Measurements from ENCODE around the gene SLC2A9. TPM values are rescaled to one million over a fixed set of nuclear protein-coding genes. Genes with fewer than 3 reads are reported as not detected.

Gene SLC2A9
- total RNA-seq, 2 experiments from 2014 or later, result 0.39 to 0.76 TPM

- Mint-ChIP-seq H3K4me1 (no peaks in the 10 kb centered on the region), H3K27me3 (peaks cover 2% of the 10 kb centered on the region), H3K9me3 (ENCODE audit: low read depth) (no peaks in the 10 kb centered on the region), H3K4me3 (no peak overlapping the region), H3K27ac (no peak overlapping the region), H3K36me3 (ENCODE audit: low read depth) (no peaks in the 10 kb centered on the region)
- ChIA-PET POLR2A (no interaction called here), CTCF (interaction anchor here (0.6 to 1.1 kb wide), 3 partner anchors 322 to 495 kb away, joined by 3 to 4 read pairs (median 3); no protein-coding TSS in a partner anchor)
- intact Hi-C loops (cut with DNase I, micrococcal nuclease), result no loop called here
- ATAC-seq (no peak), DNase-seq (no peak)
Observed at GRCh38 chr4:10025230-10025806, 4.0 kb upstream of the SLC2A9 start.

GRCh38 chr4:10024303-10024702 is 3.0 kb upstream of the SLC2A9 start:
- POLR2A ChIA-PET, result no interaction called here
- Mint-ChIP-seq H3K9me3 (ENCODE audit: low read depth) (no peaks in the 10 kb centered on the region), H3K27me3 (peaks cover 2% of the 10 kb centered on the region), H3K27ac (no peak overlapping the region), H3K36me3 (ENCODE audit: low read depth) (no peaks in the 10 kb centered on the region), H3K4me3 (no peak overlapping the region), H3K4me1 (peaks cover 2% of the 10 kb centered on the region)
- intact Hi-C loops (cut with DNase I, micrococcal nuclease), result no loop called here
- CTCF ChIA-PET, result interaction anchor here (1.6 kb wide), 1 partner anchor 14 kb away, joined by 5 read pairs; no protein-coding TSS in a partner anchor
- DNase-seq, result no peak
- ATAC-seq, result no peak

- H3K27ac Mint-ChIP-seq, result no peak overlapping the region
- ChIA-PET CTCF (interaction anchor here (1.6 kb wide), 1 partner anchor 14 kb away, joined by 5 read pairs; no protein-coding TSS in a partner anchor), POLR2A (no interaction called here)
- intact Hi-C loops (cut with DNase I, micrococcal nuclease), result no loop called here
- peaks cover 2% of the 10 kb centered on the region for H3K27me3 Mint-ChIP-seq
- no peaks in the 10 kb centered on the region for H3K9me3 Mint-ChIP-seq (ENCODE audit: low read depth)
- ATAC-seq (no peak), DNase-seq (no peak)
- H3K4me1 Mint-ChIP-seq, result peaks cover 6% of the 10 kb centered on the region
- no peak overlapping the region for H3K4me3 Mint-ChIP-seq
- no peaks in the 10 kb centered on the region for H3K36me3 Mint-ChIP-seq (ENCODE audit: low read depth)
Observed at GRCh38 chr4:10023806-10024205, 2.5 kb upstream of the SLC2A9 start.

GRCh38 chr4:10023050-10023419 is 1.7 kb upstream of the SLC2A9 start:
- no peaks in the 10 kb centered on the region for H3K9me3 Mint-ChIP-seq (ENCODE audit: low read depth)
- CTCF ChIA-PET, result interaction anchor here (1.6 kb wide), 1 partner anchor 13 kb away, joined by 5 read pairs; no protein-coding TSS in a partner anchor
- ATAC-seq (no peak), DNase-seq (no peak)
- H3K4me1 Mint-ChIP-seq, result peaks cover 6% of the 10 kb centered on the region
- no peaks in the 10 kb centered on the region for H3K36me3 Mint-ChIP-seq (ENCODE audit: low read depth)
- intact Hi-C loops (cut with DNase I, micrococcal nuclease), result no loop called here
- peaks cover 2% of the 10 kb centered on the region for H3K27me3 Mint-ChIP-seq
- H3K27ac Mint-ChIP-seq, result no peak overlapping the region
- no peak overlapping the region for H3K4me3 Mint-ChIP-seq
- POLR2A ChIA-PET, result no interaction called here

- no peaks in the 10 kb centered on the region for H3K36me3 Mint-ChIP-seq (ENCODE audit: low read depth)
- ATAC-seq (no peak), DNase-seq (no peak)
- POLR2A ChIA-PET, result no interaction called here
- no peaks in the 10 kb centered on the region for H3K9me3 Mint-ChIP-seq (ENCODE audit: low read depth)
- peaks cover 2% of the 10 kb centered on the region for H3K27me3 Mint-ChIP-seq
- CTCF ChIA-PET, result interaction anchor here (1.6 kb wide), 1 partner anchor 12 kb away, joined by 5 read pairs; no protein-coding TSS in a partner anchor
- H3K27ac Mint-ChIP-seq, result no peak overlapping the region
- intact Hi-C loops (cut with DNase I, micrococcal nuclease), result no loop called here
- H3K4me3 Mint-ChIP-seq, result no peak overlapping the region
- peaks cover 6% of the 10 kb centered on the region for H3K4me1 Mint-ChIP-seq
Observed at GRCh38 chr4:10022346-10023049, 1.2 kb upstream of the SLC2A9 start.

- Mint-ChIP-seq H3K9me3 (ENCODE audit: low read depth) (no peaks in the 10 kb centered on the region), H3K27me3 (no peaks in the 10 kb centered on the region), H3K4me1 (peaks cover 6% of the 10 kb centered on the region), H3K27ac (no peak overlapping the region), H3K36me3 (ENCODE audit: low read depth) (no peaks in the 10 kb centered on the region), H3K4me3 (no peak overlapping the region)
- ChIA-PET CTCF (interaction anchor here (0.8 kb wide), 1 partner anchor 443 kb away, joined by 4 read pairs; no protein-coding TSS in a partner anchor), POLR2A (no interaction called here)
- no peak for DNase-seq
- no peak for ATAC-seq
- intact Hi-C loops (cut with DNase I, micrococcal nuclease), result no loop called here
Observed at GRCh38 chr4:10021653-10022023, 341 bp upstream of the SLC2A9 start.

- ChIA-PET POLR2A (no interaction called here), CTCF (interaction anchor here (0.6 to 1.4 kb wide), 2 partner anchors 26 to 230 kb away, joined by 3 to 7 read pairs; no protein-coding TSS in a partner anchor)
- DNase-seq, result no peak
- ATAC-seq, result no peak
- Mint-ChIP-seq H3K4me3 (no peak overlapping the region), H3K9me3 (ENCODE audit: low read depth) (no peaks in the 10 kb centered on the region), H3K36me3 (ENCODE audit: low read depth) (no peaks in the 10 kb centered on the region), H3K4me1 (peaks cover 6% of the 10 kb centered on the region), H3K27ac (no peak overlapping the region), H3K27me3 (no peaks in the 10 kb centered on the region)
- intact Hi-C loops (cut with DNase I, micrococcal nuclease), result no loop called here
Observed at GRCh38 chr4:10020106-10020505, 1.2 kb downstream of the SLC2A9 start.

- intact Hi-C loops (cut with DNase I, micrococcal nuclease), result loop anchor here (1.0 to 10.0 kb wide), 7 partner anchors 97 to 525 kb away; partner anchors contain the start of gene WDR1 (in 1 of the 2)
- Mint-ChIP-seq H3K27me3 (no peaks in the 10 kb centered on the region), H3K4me3 (peak overlapping the region; percentile 77), H3K9me3 (ENCODE audit: low read depth) (no peaks in the 10 kb centered on the region), H3K36me3 (ENCODE audit: low read depth) (no peaks in the 10 kb centered on the region), H3K27ac (peak overlapping the region; percentile 81), H3K4me1 (peaks cover 6% of the 10 kb centered on the region)
- DNase-seq, result no peak
- ATAC-seq, result no peak
- ChIA-PET POLR2A (no interaction called here), CTCF (interaction anchor here (0.6 to 1.4 kb wide), 12 partner anchors 25 to 329 kb away, joined by 3 to 7 read pairs (median 3); no protein-coding TSS in a partner anchor)
Observed at GRCh38 chr4:10019521-10020051, 1.7 kb downstream of the SLC2A9 start.

- peak; percentile 97 for DNase-seq
- Mint-ChIP-seq H3K9me3 (ENCODE audit: low read depth) (no peaks in the 10 kb centered on the region), H3K36me3 (ENCODE audit: low read depth) (no peaks in the 10 kb centered on the region), H3K27ac (peak overlapping the region; percentile 81), H3K4me3 (peak overlapping the region; percentile 77), H3K27me3 (no peaks in the 10 kb centered on the region), H3K4me1 (peaks cover 6% of the 10 kb centered on the region)
- CTCF ChIA-PET, result interaction anchor here (0.6 to 1.4 kb wide), 12 partner anchors 24 to 329 kb away, joined by 3 to 7 read pairs (median 3); no protein-coding TSS in a partner anchor
- ATAC-seq, result peak; percentile 100
- intact Hi-C loops (cut with DNase I, micrococcal nuclease), result loop anchor here (1.0 to 10.0 kb wide), 8 partner anchors 98 to 524 kb away; partner anchors contain the start of gene WDR1 (in 1 of the 2)
- POLR2A ChIA-PET, result no interaction called here
Observed at GRCh38 chr4:10018818-10019461, 2.4 kb downstream of the SLC2A9 start.

GRCh38 chr4:10017037-10017893 is 4.0 kb downstream of the SLC2A9 start:
- Mint-ChIP-seq H3K27ac (no peak overlapping the region), H3K9me3 (ENCODE audit: low read depth) (no peaks in the 10 kb centered on the region), H3K27me3 (no peaks in the 10 kb centered on the region), H3K4me1 (peaks cover 6% of the 10 kb centered on the region), H3K36me3 (ENCODE audit: low read depth) (no peaks in the 10 kb centered on the region), H3K4me3 (no peak overlapping the region)
- ATAC-seq (no peak), DNase-seq (no peak)
- intact Hi-C loops (cut with DNase I, micrococcal nuclease), result loop anchor here (10.0 kb wide), 3 partner anchors 112 to 522 kb away; no protein-coding TSS in a partner anchor
- CTCF ChIA-PET, result interaction anchor here (0.5 to 0.6 kb wide), 5 partner anchors 66 to 243 kb away, joined by 3 to 4 read pairs (median 3); no protein-coding TSS in a partner anchor
- POLR2A ChIA-PET, result interaction anchor here (0.5 kb wide), 1 partner anchor 522 kb away, joined by 3 read pairs; no protein-coding TSS in a partner anchor

Data from activated CD4-positive, alpha-beta T cell treated with anti-CD3 and anti-CD28 coated beads for 36 hours (primary cell).